Hepatocyte (in vitro differentiated cells): ENCODE results near the gene CLP1. TPM values are rescaled to one million over a fixed set of nuclear protein-coding genes. Genes with fewer than 3 reads are reported as not detected.

Experiments
- DNase-seq: peaks from one replicate; pipeline ENCODE4 v3.0.0-alpha.2; 2016; ENCODE audit warnings: low spot score
- H2AFZ ChIP-seq: fragments of 200-600 bp; sonication (generic); 2 replicates; pipeline ENCODE4 v1.6.0; 2016; ENCODE audit warnings: antibody characterized with exemption, mild to moderate bottlenecking
- H3K27ac ChIP-seq: fragments of 200-600 bp; sonication (generic); 2 replicates; pipeline ENCODE4 v1.5.1; 2016; ENCODE audit warnings: mild to moderate bottlenecking
- H3K27me3 ChIP-seq: fragments of 200-600 bp; sonication (generic); 2 replicates; pipeline ENCODE4 v1.6.1; 2016
- H3K36me3 ChIP-seq: fragments of 200-600 bp; sonication (generic); replicated peaks from 2 replicates; pipeline ENCODE4 v1.5.1; 2016; ENCODE audit warnings: low read depth; ENCODE audit not compliant: insufficient read depth
- H3K4me1 ChIP-seq: fragments of 200-600 bp; sonication (generic); 2 replicates; pipeline ENCODE4 v1.5.1; 2016; ENCODE audit warnings: mild to moderate bottlenecking, moderate library complexity; ENCODE audit not compliant: insufficient read depth
- H3K4me2 ChIP-seq: fragments of 200-600 bp; sonication (generic); 2 replicates; pipeline ENCODE4 v1.6.0; 2016
- H3K4me3 ChIP-seq: fragments of 200-600 bp; sonication (generic); 2 replicates; pipeline ENCODE4 v1.5.1; 2016; ENCODE audit warnings: mild to moderate bottlenecking
- H3K79me2 ChIP-seq: fragments of 200-600 bp; sonication (generic); 2 replicates; pipeline ENCODE4 v1.6.0; 2017; ENCODE audit warnings: mild to moderate bottlenecking
- H3K9me2 ChIP-seq: fragments of 200-600 bp; sonication (generic); replicated peaks from 2 replicates; pipeline ENCODE4 v1.6.0; 2017; ENCODE audit warnings: mild to moderate bottlenecking; ENCODE audit not compliant: insufficient read depth
- H3K9me3 ChIP-seq: fragments of 200-600 bp; sonication (generic); 2 replicates; pipeline ENCODE4 v1.5.1; 2016; ENCODE audit warnings: low read depth, mild to moderate bottlenecking
- H4K20me1 ChIP-seq: fragments of 200-600 bp; sonication (generic); 2 replicates; pipeline ENCODE4 v1.6.0; 2016; ENCODE audit warnings: mild to moderate bottlenecking; ENCODE audit not compliant: insufficient read depth, poor library complexity, severe bottlenecking
- EZH2 ChIP-seq: fragments of 200-600 bp; sonication (generic); IDR thresholded peaks from 2 replicates; pipeline ENCODE4 v1.6.1; 2016; ENCODE audit warnings: antibody characterized with exemption, mild to moderate bottlenecking, borderline replicate concordance
- EZH2phosphoT487 ChIP-seq: fragments of 200-600 bp; sonication (generic); IDR thresholded peaks from one replicate; pipeline ENCODE4 v1.6.1; 2018; ENCODE audit warnings: antibody characterized with exemption, mild to moderate bottlenecking, low read depth, moderate library complexity; ENCODE audit not compliant: unreplicated experiment, severe bottlenecking
- WGBS: methylation state at CpG from one replicate; pipeline ENCODE4 v1.1.6; 2016; ENCODE audit warnings: low lambda C conversion rate; ENCODE audit errors: missing lambda C conversion rate; 5-methylcytosine and 5-hydroxymethylcytosine counted together
- polyA plus RNA-seq: library from polyadenylated mRNA; unstranded; fragments of >200 nt; fragmentation: Nextera tagmentation; extraction: Ambion mirVana; gene quantifications from 2 replicates; pipeline ENCODE4 v1.2.1, GENCODE V29; 2016
- total RNA-seq: library from RNA; depleted of rRNA; stranded (reverse); fragments of >200 nt; gene quantifications from 2 replicates; pipeline ENCODE4 v1.2.3, GENCODE V29; 2014
- TF ChIP-seq, protein P1 (sequence below): fragments of 200-600 bp; sonication (generic); IDR thresholded peaks from 2 replicates; pipeline ENCODE4 v1.5.1; 2016; ENCODE audit warnings: antibody characterized with exemption, mild to moderate bottlenecking; ENCODE audit not compliant: poor library complexity

The CLP1 gene
- total and polyA plus RNA-seq, 2 experiments from 2014 or later, result 15.4 to 18.5 TPM

DNA sequence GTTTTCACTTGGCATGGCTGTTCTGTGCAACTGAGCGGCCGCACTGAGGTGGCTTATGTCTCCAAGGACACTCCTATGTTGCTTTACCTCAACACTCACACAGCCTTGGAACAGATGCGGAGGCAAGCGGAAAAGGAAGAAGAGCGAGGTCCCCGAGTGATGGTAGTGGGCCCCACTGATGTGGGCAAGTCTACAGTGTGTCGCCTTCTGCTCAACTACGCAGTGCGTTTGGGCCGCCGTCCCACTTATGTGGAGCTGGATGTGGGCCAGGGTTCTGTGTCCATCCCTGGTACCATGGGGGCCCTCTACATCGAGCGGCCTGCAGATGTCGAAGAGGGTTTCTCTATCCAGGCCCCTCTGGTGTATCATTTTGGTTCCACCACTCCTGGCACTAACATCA is 2.1 kb downstream of the CLP1 start:
- H3K27me3 ChIP-seq, result no peaks in the 10 kb centered on the region
- H4K20me1 ChIP-seq, result no peaks in the 10 kb centered on the region
- DNase-seq, result no peak
- no peaks in the 10 kb centered on the region for H3K9me3 ChIP-seq
- H3K9me2 ChIP-seq, result no peaks in the 10 kb centered on the region
- peaks cover 26% of the 10 kb centered on the region for H3K79me2 ChIP-seq
- H3K4me2 ChIP-seq, result no peak overlapping the region
- H3K4me1 ChIP-seq, result peaks cover 6% of the 10 kb centered on the region
- H3K4me3 ChIP-seq, result no peak overlapping the region
- H3K27ac ChIP-seq, result no peak overlapping the region
- WGBS, result 95% methylated on average over 14 of the region's 14 CpGs
- H3K36me3 ChIP-seq, result no peaks in the 10 kb centered on the region
- TF ChIP-seq EZH2phosphoT487 (no peak), EZH2 (no peak)
- TF ChIP-seq, protein P1, sequence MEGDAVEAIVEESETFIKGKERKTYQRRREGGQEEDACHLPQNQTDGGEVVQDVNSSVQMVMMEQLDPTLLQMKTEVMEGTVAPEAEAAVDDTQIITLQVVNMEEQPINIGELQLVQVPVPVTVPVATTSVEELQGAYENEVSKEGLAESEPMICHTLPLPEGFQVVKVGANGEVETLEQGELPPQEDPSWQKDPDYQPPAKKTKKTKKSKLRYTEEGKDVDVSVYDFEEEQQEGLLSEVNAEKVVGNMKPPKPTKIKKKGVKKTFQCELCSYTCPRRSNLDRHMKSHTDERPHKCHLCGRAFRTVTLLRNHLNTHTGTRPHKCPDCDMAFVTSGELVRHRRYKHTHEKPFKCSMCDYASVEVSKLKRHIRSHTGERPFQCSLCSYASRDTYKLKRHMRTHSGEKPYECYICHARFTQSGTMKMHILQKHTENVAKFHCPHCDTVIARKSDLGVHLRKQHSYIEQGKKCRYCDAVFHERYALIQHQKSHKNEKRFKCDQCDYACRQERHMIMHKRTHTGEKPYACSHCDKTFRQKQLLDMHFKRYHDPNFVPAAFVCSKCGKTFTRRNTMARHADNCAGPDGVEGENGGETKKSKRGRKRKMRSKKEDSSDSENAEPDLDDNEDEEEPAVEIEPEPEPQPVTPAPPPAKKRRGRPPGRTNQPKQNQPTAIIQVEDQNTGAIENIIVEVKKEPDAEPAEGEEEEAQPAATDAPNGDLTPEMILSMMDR, result no peak
- H2AFZ ChIP-seq, result no peak overlapping the region

DNA sequence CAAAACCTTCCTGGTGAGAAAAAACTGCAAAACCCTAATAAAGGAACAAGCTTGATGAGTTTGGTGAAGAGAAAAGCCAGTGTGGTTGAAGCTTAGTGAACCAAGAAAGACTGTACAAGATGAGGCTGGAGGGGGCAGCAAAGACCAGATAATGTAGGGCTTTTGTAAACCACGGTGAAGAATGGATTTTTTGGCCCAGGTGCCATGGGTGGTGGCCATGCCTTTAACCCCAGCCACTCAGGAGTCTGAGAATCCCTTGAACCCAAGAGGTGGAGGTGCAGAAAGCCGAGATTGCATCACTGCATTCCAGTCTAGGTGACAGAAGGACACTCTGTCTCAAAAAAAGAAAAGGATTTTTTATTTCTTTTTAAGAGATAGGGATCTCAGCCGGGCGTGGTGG is 5.3 kb downstream of the CLP1 start:
- H3K4me1 ChIP-seq, result no peaks in the 10 kb centered on the region
- H3K36me3 ChIP-seq, result no peaks in the 10 kb centered on the region
- no peak overlapping the region for H3K4me3 ChIP-seq
- peaks cover 26% of the 10 kb centered on the region for H3K79me2 ChIP-seq
- no peaks in the 10 kb centered on the region for H3K9me2 ChIP-seq
- no peak for TF ChIP-seq EZH2phosphoT487
- TF ChIP-seq, protein P1, result peak; percentile 15
- no peak overlapping the region for H2AFZ ChIP-seq
- 66% methylated on average over 4 of the region's 4 CpGs for WGBS
- H3K9me3 ChIP-seq, result no peaks in the 10 kb centered on the region
- H3K27ac ChIP-seq, result no peak overlapping the region
- H3K27me3 ChIP-seq, result no peaks in the 10 kb centered on the region
- DNase-seq, result peak; percentile 18
- H3K4me2 ChIP-seq, result no peak overlapping the region
- no peaks in the 10 kb centered on the region for H4K20me1 ChIP-seq

GRCh38 chr11:57663975-57664374 is 6.4 kb downstream of the CLP1 start:
- 92% methylated on average over 7 of the region's 9 CpGs for WGBS
- DNase-seq, result no peak

More at GRCh38 chr11:57663975-57664374, 6.4 kb downstream of the CLP1 start:
- no peak for TF ChIP-seq EZH2
- TF ChIP-seq EZH2phosphoT487, result no peak
- TF ChIP-seq, protein P1, result no peak
- H3K4me2 ChIP-seq, result no peak overlapping the region
- no peaks in the 10 kb centered on the region for H3K9me3 ChIP-seq
- no peak overlapping the region for H3K27ac ChIP-seq
- no peaks in the 10 kb centered on the region for H4K20me1 ChIP-seq
- no peaks in the 10 kb centered on the region for H3K27me3 ChIP-seq
- H3K9me2 ChIP-seq, result no peaks in the 10 kb centered on the region
- no peaks in the 10 kb centered on the region for H3K4me1 ChIP-seq
- no peak overlapping the region for H2AFZ ChIP-seq
- peaks cover 18% of the 10 kb centered on the region for H3K79me2 ChIP-seq
- no peak overlapping the region for H3K4me3 ChIP-seq
- no peaks in the 10 kb centered on the region for H3K36me3 ChIP-seq
